Glutamatergic neuron (in vitro differentiated cells): ENCODE measurements around the gene CEND1. TPM values are rescaled to one million over a fixed set of nuclear protein-coding genes. Genes with fewer than 3 reads are reported as not detected.

Source experiments
- DNase-seq: peaks from one replicate; pipeline ENCODE4 v3.0.0; 2022
- H3K27ac Mint-ChIP-seq: one replicate; pipeline ENCODE4 v1.8.0; 2020; ENCODE audit warnings: mild to moderate bottlenecking, mixed read lengths, inconsistent platforms; ENCODE audit not compliant: unreplicated experiment
- H3K27me3 Mint-ChIP-seq: one replicate; pipeline ENCODE4 v1.8.0; 2020; ENCODE audit warnings: mild to moderate bottlenecking, moderate library complexity, mixed read lengths, inconsistent platforms; ENCODE audit not compliant: unreplicated experiment
- H3K36me3 Mint-ChIP-seq: one replicate; pipeline ENCODE4 v1.8.0; 2020; ENCODE audit warnings: mild to moderate bottlenecking, mixed read lengths, inconsistent platforms; ENCODE audit not compliant: unreplicated experiment
- H3K4me1 Mint-ChIP-seq: one replicate; pipeline ENCODE4 v1.8.0; 2020; ENCODE audit warnings: mild to moderate bottlenecking, low read depth, mixed read lengths, inconsistent platforms; ENCODE audit not compliant: unreplicated experiment
- H3K4me3 Mint-ChIP-seq: one replicate; pipeline ENCODE4 v1.8.0; 2020; ENCODE audit warnings: mild to moderate bottlenecking, mixed read lengths, inconsistent platforms; ENCODE audit not compliant: unreplicated experiment
- H3K9me3 Mint-ChIP-seq: one replicate; pipeline ENCODE4 v1.8.0; 2020; ENCODE audit warnings: mild to moderate bottlenecking, moderate library complexity, mixed read lengths, inconsistent platforms; ENCODE audit not compliant: unreplicated experiment
- CTCF ChIP-seq: fragments of 200-600 bp; sonication (generic); IDR thresholded peaks from one replicate; pipeline ENCODE4 v1.5.0; 2021; ENCODE audit not compliant: partially characterized antibody, unreplicated experiment
- total RNA-seq: library from RNA; stranded (reverse); fragmentation: NEBNext Ultra II Directional; extraction: Animal tissue kit (Norgen Biotek cat#: 25700); gene quantifications from one replicate; pipeline ENCODE4 v1.2.1, GENCODE V29; 2021; ENCODE audit not compliant: unreplicated experiment

Gene CEND1
- total RNA-seq, 1 donor from 2014 or later = 58.7 TPM

- Mint-ChIP-seq H3K4me3 (no peak overlapping the region), H3K9me3 (peaks cover 10% of the 10 kb centered on the region), H3K4me1 (peaks cover 13% of the 10 kb centered on the region), H3K27me3 (peaks cover 7% of the 10 kb centered on the region), H3K36me3 (no peaks in the 10 kb centered on the region), H3K27ac (no peak overlapping the region)
- TF ChIP-seq CTCF = no peak
- no peak for DNase-seq
These were observed 3.0 kb upstream of the CEND1 start for GRCh38 chr11:792873-793272.

GRCh38 chr11:792535-792821, 2.6 kb upstream of the CEND1 start:
- Mint-ChIP-seq H3K9me3 (peaks cover 11% of the 10 kb centered on the region), H3K4me3 (no peak overlapping the region), H3K36me3 (no peaks in the 10 kb centered on the region), H3K27ac (no peak overlapping the region), H3K4me1 (peaks cover 14% of the 10 kb centered on the region), H3K27me3 (peaks cover 7% of the 10 kb centered on the region)
- no peak for TF ChIP-seq CTCF
- DNase-seq = no peak

- no peak for DNase-seq
- Mint-ChIP-seq H3K4me3 (no peak overlapping the region), H3K27ac (no peak overlapping the region), H3K9me3 (peaks cover 7% of the 10 kb centered on the region), H3K36me3 (no peaks in the 10 kb centered on the region), H3K27me3 (peaks cover 6% of the 10 kb centered on the region), H3K4me1 (peaks cover 14% of the 10 kb centered on the region)
- no peak for TF ChIP-seq CTCF
These were observed 2.0 kb upstream of the CEND1 start for GRCh38 chr11:791658-792534.

GRCh38 chr11:790721-791564, 1.1 kb upstream of the CEND1 start:
- H3K9me3 Mint-ChIP-seq = peaks cover 6% of the 10 kb centered on the region
- peak overlapping the region; percentile 65 for H3K4me3 Mint-ChIP-seq
- peak overlapping the region; percentile 64 for H3K27ac Mint-ChIP-seq
- TF ChIP-seq CTCF = no peak
- DNase-seq = peak; percentile 65
- H3K36me3 Mint-ChIP-seq = no peaks in the 10 kb centered on the region
- peaks cover 14% of the 10 kb centered on the region for H3K4me1 Mint-ChIP-seq
- H3K27me3 Mint-ChIP-seq = peaks cover 3% of the 10 kb centered on the region
